Upper lobe of right lung (tissue), 1 donor: Measurements from ENCODE around the gene PDE6A. TPM values are rescaled to one million over a fixed set of nuclear protein-coding genes. Genes with fewer than 3 reads are reported as not detected.

Experiments
- ATAC-seq: fragments of 200-7000 bp; cut with Tn5 transposase; one replicate; pipeline ENCODE4 v1.9.1; 2020; ENCODE audit warnings: mild to moderate bottlenecking, moderate library complexity
- DNase-seq: peaks from one replicate; pipeline ENCODE4 v3.0.0-alpha.2; 2020
- H3K27ac ChIP-seq: fragments of 200-600 bp; one replicate; pipeline ENCODE4 v1.8.0; 2022
- H3K27me3 ChIP-seq: fragments of 200-600 bp; one replicate; pipeline ENCODE4 v1.8.0; 2022; ENCODE audit warnings: mild to moderate bottlenecking
- H3K36me3 ChIP-seq: fragments of 200-600 bp; one replicate; pipeline ENCODE4 v1.8.0; 2022
- H3K4me1 ChIP-seq: fragments of 200-600 bp; one replicate; pipeline ENCODE4 v1.8.0; 2022
- H3K4me3 ChIP-seq: fragments of 200-600 bp; one replicate; pipeline ENCODE4 v1.8.0; 2022; ENCODE audit warnings: mild to moderate bottlenecking
- H3K9me3 ChIP-seq: fragments of 200-600 bp; one replicate; pipeline ENCODE4 v1.8.0; 2022
- CTCF ChIP-seq: fragments of 200-600 bp; IDR thresholded peaks from one replicate; pipeline ENCODE4 v1.8.0; 2022; ENCODE audit warnings: antibody characterized with exemption
- intact Hi-C: fragments of 100-400 bp; cut with DNase I; formaldehyde crosslinking; loops from one replicate; pipeline ENCODE4 v1.11.0; 2022
- long read RNA-seq: library from polyadenylated mRNA; unstranded; transcript quantifications from one replicate; pipeline ENCODE4 v2.0.0, GENCODE V29; 2021
- total RNA-seq: library from RNA; stranded (reverse); fragmentation: NEBNext Ultra II Directional; extraction: Animal tissue kit (Norgen Biotek cat#: 25700); gene quantifications from one replicate; pipeline ENCODE4 v1.2.1, GENCODE V29; 2021
- donor health status: DM: no; HTN: yes; CAD: no; lungs with severe emphysema.

PDE6A gene
- 0.09 TPM for total RNA-seq
- long read RNA-seq, result 0 reads

- Histone ChIP-seq H3K4me1 (no peaks in the 10 kb centered on the region), H3K9me3 (no peaks in the 10 kb centered on the region), H3K36me3 (no peaks in the 10 kb centered on the region), H3K27me3 (no peaks in the 10 kb centered on the region), H3K27ac (no peak within 1 kb of the TSS), H3K4me3 (no peak within 1 kb of the TSS)
- TF ChIP-seq CTCF, result no peak
- ATAC-seq (no peak), DNase-seq (no peak)
- intact Hi-C loops, result no loop called here
Observed at GRCh38 chr5:149944666-149945065, at the start of gene PDE6A. TSS of gene PDE6A (minus strand) at chr5:149944793. CDS start at chr5:149944673, 120 bp downstream.

GRCh38 chr5:149993471-149993870, 48.9 kb upstream of the PDE6A start:
- H3K27me3 ChIP-seq, result no peaks in the 10 kb centered on the region
- no peak overlapping the region for H3K27ac ChIP-seq
- H3K36me3 ChIP-seq, result peaks cover 19% of the 10 kb centered on the region
- H3K4me3 ChIP-seq, result no peak overlapping the region
- no peak for DNase-seq
- no peaks in the 10 kb centered on the region for H3K9me3 ChIP-seq
- TF ChIP-seq CTCF, result no peak
- intact Hi-C loops, result no loop called here
- no peak for ATAC-seq
- no peaks in the 10 kb centered on the region for H3K4me1 ChIP-seq

GRCh38 chr5:149990518-149991376, 46.2 kb upstream of the PDE6A start:
- intact Hi-C loops, result no loop called here
- H3K36me3 ChIP-seq, result peaks cover 15% of the 10 kb centered on the region
- no peaks in the 10 kb centered on the region for H3K27me3 ChIP-seq
- H3K27ac ChIP-seq, result no peak overlapping the region
- no peak for DNase-seq
- no peaks in the 10 kb centered on the region for H3K9me3 ChIP-seq
- no peak overlapping the region for H3K4me3 ChIP-seq
- no peaks in the 10 kb centered on the region for H3K4me1 ChIP-seq
- peak; percentile 97 for ATAC-seq
- peak; percentile 95 for TF ChIP-seq CTCF

DNA sequence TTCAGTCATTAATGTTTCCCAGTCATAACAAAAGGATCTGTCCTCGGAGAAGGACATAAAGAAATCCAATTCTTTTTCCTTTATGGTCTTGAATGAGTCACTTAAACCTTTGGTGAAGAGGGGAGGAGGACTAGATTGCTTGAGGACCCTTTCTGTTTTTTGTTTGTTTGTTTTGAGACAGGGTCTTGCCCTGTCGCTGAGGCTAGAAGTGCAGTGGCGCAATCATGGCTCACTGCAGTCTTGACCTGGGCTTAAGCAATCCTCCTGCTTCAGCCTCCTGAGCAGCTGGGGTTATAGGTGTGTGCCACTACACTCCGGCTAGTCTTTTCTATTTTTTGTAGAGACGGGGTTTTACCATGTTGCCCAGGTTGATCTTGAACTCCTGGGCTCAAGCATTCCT, 43.5 kb upstream of the PDE6A start:
- Histone ChIP-seq H3K27me3 (no peaks in the 10 kb centered on the region), H3K4me3 (no peak overlapping the region), H3K36me3 (no peaks in the 10 kb centered on the region), H3K9me3 (no peaks in the 10 kb centered on the region), H3K4me1 (no peaks in the 10 kb centered on the region), H3K27ac (no peak overlapping the region)
- no peak for TF ChIP-seq CTCF
- ATAC-seq (no peak), DNase-seq (no peak)
- intact Hi-C loops, result loop anchor here (5.0 kb wide), 1 partner anchor 151 kb away; no protein-coding TSS in a partner anchor

GRCh38 chr5:149982505-149982904, 37.9 kb upstream of the PDE6A start:
- Histone ChIP-seq H3K4me3 (no peak overlapping the region), H3K27ac (no peak overlapping the region), H3K9me3 (no peaks in the 10 kb centered on the region), H3K4me1 (no peaks in the 10 kb centered on the region), H3K36me3 (peaks cover 42% of the 10 kb centered on the region), H3K27me3 (no peaks in the 10 kb centered on the region)
- intact Hi-C loops, result no loop called here
- no peak for TF ChIP-seq CTCF
- DNase-seq, result no peak
- no peak for ATAC-seq
